OCI-LY7 (cell line): ENCODE measurements around the gene CNTN1. TPM values are rescaled to one million over a fixed set of nuclear protein-coding genes. Genes with fewer than 3 reads are reported as not detected.

Experiments
- BruUV-seq: library from RNA; stranded (reverse); fragments of 400-500 nt; replicated peaks from 2 replicates; lab custom pipeline; 2021; lab: Mats Ljungman, UMichigan
- CTCF ChIA-PET: fragments of 300-600 bp; sonication (Branson Sonifier 250); formaldehyde crosslinking; loops from one replicate; lab custom pipeline; 2022; ENCODE audit warnings: antibody characterized with exemption; ENCODE audit not compliant: unreplicated experiment; lab: Charles Lee
- POLR2A ChIA-PET: fragments of 300-600 bp; sonication (Branson Sonifier 250); formaldehyde crosslinking; loops from one replicate; lab custom pipeline; 2022; ENCODE audit warnings: antibody characterized with exemption; lab: Charles Lee
- DNase-seq: peaks from one replicate; pipeline ENCODE4 v3.0.0-alpha.2; 2015; ENCODE audit warnings: low spot score
- H2AFZ ChIP-seq: fragments of 200-600 bp; sonication (generic), shearing (Covaris generic); 2 replicates; pipeline ENCODE4 v1.6.1; 2014; ENCODE audit warnings: mild to moderate bottlenecking, antibody characterized with exemption, low read length, moderate library complexity
- H3K27ac ChIP-seq: fragments of 200-600 bp; sonication (generic); 2 replicates; pipeline ENCODE4 v1.5.1; 2014; ENCODE audit warnings: mixed run types, low read depth, mild to moderate bottlenecking, moderate library complexity, low read length, inconsistent platforms; ENCODE audit not compliant: poor library complexity, severe bottlenecking
- H3K36me3 ChIP-seq: fragments of 200-600 bp; sonication (generic); 2 replicates; pipeline ENCODE4 v1.6.1; 2014; ENCODE audit warnings: mild to moderate bottlenecking, antibody characterized with exemption, low read length, moderate library complexity, mixed read lengths; ENCODE audit not compliant: insufficient read depth
- H3K4me1 ChIP-seq: fragments of 200-600 bp; sonication (generic); 2 replicates; pipeline ENCODE4 v1.5.1; 2014; ENCODE audit warnings: mild to moderate bottlenecking, low read length; ENCODE audit not compliant: insufficient read depth, poor library complexity, severe bottlenecking
- H3K4me2 ChIP-seq: fragments of 200-600 bp; sonication (generic); 2 replicates; pipeline ENCODE4 v1.6.1; 2014; ENCODE audit warnings: mild to moderate bottlenecking, low read length
- H3K4me3 ChIP-seq: fragments of 200-600 bp; sonication (generic); 2 replicates; pipeline ENCODE4 v1.5.1; 2014; ENCODE audit warnings: mild to moderate bottlenecking, low read depth, low read length; ENCODE audit not compliant: poor library complexity, severe bottlenecking
- H3K79me2 ChIP-seq: fragments of 200-600 bp; sonication (generic); 2 replicates; pipeline ENCODE4 v1.6.1; 2016; ENCODE audit warnings: low read depth, mild to moderate bottlenecking, low read length, moderate library complexity, mixed read lengths; ENCODE audit not compliant: insufficient read depth
- H3K9me2 ChIP-seq: fragments of 200-600 bp; sonication (generic); 2 replicates; pipeline ENCODE4 v1.6.1; 2016; ENCODE audit warnings: mild to moderate bottlenecking, low read length, mixed read lengths; ENCODE audit not compliant: insufficient read depth
- H3K9me3 ChIP-seq: fragments of 200-600 bp; sonication (generic); 2 replicates; pipeline ENCODE4 v1.6.1; 2014; ENCODE audit warnings: mild to moderate bottlenecking, mixed run types, low read length, mixed read lengths
- H4K20me1 ChIP-seq: fragments of 200-600 bp; sonication (generic); 2 replicates; pipeline ENCODE4 v1.6.1; 2014; ENCODE audit warnings: mild to moderate bottlenecking, antibody characterized with exemption, low read length, moderate library complexity, mixed read lengths; ENCODE audit not compliant: insufficient read depth
- CTCF ChIP-seq: fragments of 200-600 bp; sonication (generic); conservative IDR thresholded peaks from 2 replicates; pipeline ENCODE4 v1.5.1; 2014; ENCODE audit warnings: mild to moderate bottlenecking, antibody characterized with exemption, low read length, moderate library complexity, mixed read lengths
- EZH2phosphoT487 ChIP-seq: fragments of 200-600 bp; sonication (generic); IDR thresholded peaks from 2 replicates; pipeline ENCODE4 v1.6.1; 2018; ENCODE audit warnings: low read depth, borderline replicate concordance, mild to moderate bottlenecking, mixed run types, antibody characterized with exemption, low read length, moderate library complexity, mixed read lengths
- intact Hi-C: fragments of 100-400 bp; cut with micrococcal nuclease; formaldehyde crosslinking; loops from one replicate; pipeline ENCODE4 v1.10.0; 2022; ENCODE audit not compliant: unreplicated experiment
- total RNA-seq, 2 experiments: library from RNA; depleted of rRNA in 1 of 2; stranded (reverse); fragments of >200 nt in 1 of 2; shearing (Covaris generic) in 1 of 2; gene quantifications; 2 replicates each; pipeline ENCODE4 v1.2.3, GENCODE V29; 2014 to 2022

Gene CNTN1
- total RNA-seq, 2 experiments from 2014 or later: not detected

GRCh38 chr12:40738856-40739255, 46.6 kb downstream of the CNTN1 start:
- BruUV-seq: no TSS peak
- H3K9me2 ChIP-seq: no peaks in the 10 kb centered on the region
- no peak overlapping the region for H3K4me3 ChIP-seq
- H2AFZ ChIP-seq: no peak overlapping the region
- TF ChIP-seq EZH2phosphoT487 (no peak), CTCF (no peak)
- H3K9me3 ChIP-seq: no peaks in the 10 kb centered on the region
- H4K20me1 ChIP-seq: no peaks in the 10 kb centered on the region
- DNase-seq: no peak
- intact Hi-C loops: no loop called here
- no peaks in the 10 kb centered on the region for H3K36me3 ChIP-seq
- H3K4me1 ChIP-seq: no peaks in the 10 kb centered on the region
- H3K4me2 ChIP-seq: no peak overlapping the region
- no peak overlapping the region for H3K27ac ChIP-seq
- POLR2A ChIA-PET: no interaction called here
- no peaks in the 10 kb centered on the region for H3K79me2 ChIP-seq
- CTCF ChIA-PET: no interaction called here

- no peak overlapping the region for H2AFZ ChIP-seq
- TF ChIP-seq EZH2phosphoT487 (no peak), CTCF (no peak)
- H3K9me2 ChIP-seq: no peaks in the 10 kb centered on the region
- CTCF ChIA-PET: no interaction called here
- BruUV-seq: no TSS peak
- no peaks in the 10 kb centered on the region for H3K4me1 ChIP-seq
- DNase-seq: no peak
- no peaks in the 10 kb centered on the region for H3K9me3 ChIP-seq
- no peaks in the 10 kb centered on the region for H4K20me1 ChIP-seq
- H3K79me2 ChIP-seq: no peaks in the 10 kb centered on the region
- intact Hi-C loops: no loop called here
- H3K36me3 ChIP-seq: no peaks in the 10 kb centered on the region
- no peak overlapping the region for H3K4me2 ChIP-seq
- H3K4me3 ChIP-seq: no peak overlapping the region
- no peak overlapping the region for H3K27ac ChIP-seq
- POLR2A ChIA-PET: interaction anchor here (0.5 kb wide), 1 partner anchor 1121 kb away, joined by 3 read pairs; no protein-coding TSS in a partner anchor
Observed at GRCh38 chr12:40742041-40742440, 49.8 kb downstream of the CNTN1 start.

- peak; percentile 2 for DNase-seq
- no peak overlapping the region for H3K4me2 ChIP-seq
- H3K9me3 ChIP-seq: no peaks in the 10 kb centered on the region
- no peaks in the 10 kb centered on the region for H3K79me2 ChIP-seq
- H3K36me3 ChIP-seq: no peaks in the 10 kb centered on the region
- BruUV-seq: no TSS peak
- no peaks in the 10 kb centered on the region for H4K20me1 ChIP-seq
- no peak overlapping the region for H3K4me3 ChIP-seq
- CTCF ChIA-PET: no interaction called here
- intact Hi-C loops: no loop called here
- H2AFZ ChIP-seq: no peak overlapping the region
- H3K27ac ChIP-seq: no peak overlapping the region
- H3K4me1 ChIP-seq: no peaks in the 10 kb centered on the region
- TF ChIP-seq CTCF: 0 out of 2 replicates have a peak, but pooled peaks have one; percentile 37
- TF ChIP-seq EZH2phosphoT487: no peak
- H3K9me2 ChIP-seq: no peaks in the 10 kb centered on the region
- POLR2A ChIA-PET: no interaction called here
Observed at GRCh38 chr12:40745386-40745785, 53.1 kb downstream of the CNTN1 start.
